ENCODE results near the gene CLCN1.

Gene CLCN1

GRCh38 chr7:143337216-143337615 is 21.3 kb downstream of the CLCN1 start:
- no peak for DNase-seq (ENCODE audit: low spot score)
- ChIA-PET CTCF (no interaction called here), POLR2A (ENCODE audit: low non-redundant PET) (no interaction called here)
- H3K27ac ChIP-seq, result no peak overlapping the region
- TF ChIP-seq CTCF (conservative IDR thresholded peaks at IDR 0.05; ENCODE audit: low read depth), result no peak

- no peak overlapping the region for H3K27ac ChIP-seq
- POLR2A ChIA-PET (ENCODE audit: low non-redundant PET), result no interaction called here
- no peak for DNase-seq (ENCODE audit: low spot score)
- CTCF ChIA-PET, result no interaction called here
- no peak for TF ChIP-seq CTCF (conservative IDR thresholded peaks at IDR 0.05; ENCODE audit: low read depth)
Observed at GRCh38 chr7:143341842-143342241, 25.9 kb downstream of the CLCN1 start.

GRCh38 chr7:143343596-143343995 is 27.7 kb downstream of the CLCN1 start:
- CTCF ChIA-PET, result interaction anchor here (0.6 kb wide), 1 partner anchor 21 kb away, joined by 5 read pairs; no protein-coding TSS in a partner anchor
- no peak for TF ChIP-seq CTCF (conservative IDR thresholded peaks at IDR 0.05; ENCODE audit: low read depth)
- POLR2A ChIA-PET (ENCODE audit: low non-redundant PET), result no interaction called here
- no peak for DNase-seq (ENCODE audit: low spot score)
- no peak overlapping the region for H3K27ac ChIP-seq

- H3K27ac ChIP-seq, result no peak overlapping the region
- ChIA-PET POLR2A (ENCODE audit: low non-redundant PET) (no interaction called here), CTCF (no interaction called here)
- no peak for TF ChIP-seq CTCF (conservative IDR thresholded peaks at IDR 0.05; ENCODE audit: low read depth)
- DNase-seq (ENCODE audit: low spot score), result no peak
Observed at GRCh38 chr7:143345428-143345900, 29.6 kb downstream of the CLCN1 start.

GRCh38 chr7:143346018-143346417 is 30.1 kb downstream of the CLCN1 start:
- DNase-seq (ENCODE audit: low spot score), result no peak
- TF ChIP-seq CTCF (conservative IDR thresholded peaks at IDR 0.05; ENCODE audit: low read depth), result no peak
- CTCF ChIA-PET, result no interaction called here
- H3K27ac ChIP-seq, result no peak overlapping the region
- POLR2A ChIA-PET (ENCODE audit: low non-redundant PET), result no interaction called here

- DNase-seq (ENCODE audit: low spot score), result no peak
- POLR2A ChIA-PET (ENCODE audit: low non-redundant PET), result no interaction called here
- H3K27ac ChIP-seq, result no peak overlapping the region
- TF ChIP-seq CTCF (conservative IDR thresholded peaks at IDR 0.05; ENCODE audit: low read depth), result no peak
- CTCF ChIA-PET, result no interaction called here
Observed at GRCh38 chr7:143347950-143348349, 32.0 kb downstream of the CLCN1 start.

- CTCF ChIA-PET, result no interaction called here
- no peak for TF ChIP-seq CTCF (conservative IDR thresholded peaks at IDR 0.05; ENCODE audit: low read depth)
- POLR2A ChIA-PET (ENCODE audit: low non-redundant PET), result no interaction called here
- H3K27ac ChIP-seq, result no peak overlapping the region
- no peak for DNase-seq (ENCODE audit: low spot score)
Observed at GRCh38 chr7:143351060-143351459, 35.1 kb downstream of the CLCN1 start.

Data from RWPE1 (cell line).